Dendritic cell treated with granulocyte-macrophage colony-stimulating factor and Interleukin-4, amounts not matched to agents 40 ng/mL and 50 ng/mL, for 4 days (primary cell): ENCODE data around the gene TGFBR3L.
"Not testable (repeated sequence)": the region's sequence is repeated elsewhere in the genome, so short reads cannot be mapped to it uniquely, and the experiment has no call there.

Experiments
- H3K27ac Mint-ChIP-seq: one replicate; pipeline ENCODE4 v1.8.0; 2022; ENCODE audit warnings: mild to moderate bottlenecking, mixed read lengths
- H3K27me3 Mint-ChIP-seq: one replicate; pipeline ENCODE4 v1.8.0; 2022; ENCODE audit warnings: mild to moderate bottlenecking, mixed read lengths
- H3K36me3 Mint-ChIP-seq: one replicate; pipeline ENCODE4 v1.8.0; 2022; ENCODE audit warnings: low read depth, mixed read lengths
- H3K4me1 Mint-ChIP-seq: one replicate; pipeline ENCODE4 v1.8.0; 2022; ENCODE audit warnings: low read depth, mixed read lengths
- H3K4me3 Mint-ChIP-seq: one replicate; pipeline ENCODE4 v1.8.0; 2022; ENCODE audit warnings: mild to moderate bottlenecking, moderate library complexity, mixed read lengths
- H3K9me3 Mint-ChIP-seq: one replicate; pipeline ENCODE4 v1.8.0; 2022; ENCODE audit warnings: mixed read lengths
- intact Hi-C: fragments of 100-400 bp; cut with micrococcal nuclease; formaldehyde crosslinking; loops from one replicate; pipeline ENCODE4 v1.15.0; 2022

TGFBR3L gene

GRCh38 chr19:7928741-7929701, 14.4 kb downstream of the TGFBR3L start:
- intact Hi-C loops: loop anchor here (10.0 kb wide), 1 partner anchor 244 kb away; the partner anchor contains the start of gene TRAPPC5
- H3K27me3 Mint-ChIP-seq: peaks cover 15% of the 10 kb centered on the region
- H3K9me3 Mint-ChIP-seq: no peaks in the 10 kb centered on the region
- H3K36me3 Mint-ChIP-seq: peaks cover 75% of the 10 kb centered on the region
- H3K27ac Mint-ChIP-seq: peak overlapping the region; percentile 45
- no peak overlapping the region for H3K4me3 Mint-ChIP-seq
- peaks cover 34% of the 10 kb centered on the region for H3K4me1 Mint-ChIP-seq

GRCh38 chr19:7930030-7930429, 15.4 kb downstream of the TGFBR3L start:
- H3K27me3 Mint-ChIP-seq, H3K4me3 Mint-ChIP-seq, H3K9me3 Mint-ChIP-seq, H3K27ac Mint-ChIP-seq, intact Hi-C loops: not testable (repeated sequence)
- peaks cover 24% of the 10 kb centered on the region for H3K4me1 Mint-ChIP-seq
- H3K36me3 Mint-ChIP-seq: peaks cover 85% of the 10 kb centered on the region

- no peak overlapping the region for H3K4me3 Mint-ChIP-seq
- intact Hi-C loops: no loop called here
- H3K27ac Mint-ChIP-seq: no peak overlapping the region
- H3K36me3 Mint-ChIP-seq: peaks cover 93% of the 10 kb centered on the region
- peaks cover 20% of the 10 kb centered on the region for H3K4me1 Mint-ChIP-seq
- peaks cover 4% of the 10 kb centered on the region for H3K27me3 Mint-ChIP-seq
- no peaks in the 10 kb centered on the region for H3K9me3 Mint-ChIP-seq
These were observed 16.1 kb downstream of the TGFBR3L start for GRCh38 chr19:7930765-7931164.

- H3K4me1 Mint-ChIP-seq: peaks cover 16% of the 10 kb centered on the region
- H3K4me3 Mint-ChIP-seq: no peak overlapping the region
- H3K27me3 Mint-ChIP-seq: peaks cover under 1% of the 10 kb centered on the region
- intact Hi-C loops: no loop called here
- H3K36me3 Mint-ChIP-seq: peaks cover 98% of the 10 kb centered on the region
- no peak overlapping the region for H3K27ac Mint-ChIP-seq
- no peaks in the 10 kb centered on the region for H3K9me3 Mint-ChIP-seq
These were observed 16.8 kb downstream of the TGFBR3L start for GRCh38 chr19:7931221-7932061.

- H3K4me3 Mint-ChIP-seq: no peak overlapping the region
These were observed 17.8 kb downstream of the TGFBR3L start for GRCh38 chr19:7932276-7932929.

GRCh38 chr19:7932930-7933300, 18.3 kb downstream of the TGFBR3L start:
- Mint-ChIP-seq H3K4me1 (peaks cover 7% of the 10 kb centered on the region), H3K4me3 (no peak overlapping the region), H3K27ac (no peak overlapping the region), H3K27me3 (no peaks in the 10 kb centered on the region), H3K9me3 (no peaks in the 10 kb centered on the region), H3K36me3 (peaks cover 98% of the 10 kb centered on the region)
- intact Hi-C loops: no loop called here

More at GRCh38 chr19:7932276-7932929, 17.8 kb downstream of the TGFBR3L start:
- intact Hi-C loops: no loop called here
- Mint-ChIP-seq H3K36me3 (peaks cover 98% of the 10 kb centered on the region), H3K9me3 (no peaks in the 10 kb centered on the region), H3K27me3 (no peaks in the 10 kb centered on the region), H3K4me1 (peaks cover 9% of the 10 kb centered on the region), H3K27ac (no peak overlapping the region)

GRCh38 chr19:7933411-7933810, 18.8 kb downstream of the TGFBR3L start:
- Mint-ChIP-seq H3K4me1 (peaks cover 7% of the 10 kb centered on the region), H3K27ac (no peak overlapping the region), H3K36me3 (peaks cover 98% of the 10 kb centered on the region), H3K9me3 (no peaks in the 10 kb centered on the region), H3K4me3 (no peak overlapping the region), H3K27me3 (no peaks in the 10 kb centered on the region)
- intact Hi-C loops: no loop called here

GRCh38 chr19:7933828-7934725, 19.4 kb downstream of the TGFBR3L start:
- Mint-ChIP-seq H3K4me1 (peaks cover 7% of the 10 kb centered on the region), H3K36me3 (peaks cover 100% of the 10 kb centered on the region), H3K9me3 (no peaks in the 10 kb centered on the region), H3K27me3 (no peaks in the 10 kb centered on the region), H3K27ac (no peak overlapping the region), H3K4me3 (no peak overlapping the region)
- intact Hi-C loops: no loop called here

- no peak overlapping the region for H3K27ac Mint-ChIP-seq
- H3K36me3 Mint-ChIP-seq: peaks cover 98% of the 10 kb centered on the region
- peaks cover 7% of the 10 kb centered on the region for H3K4me1 Mint-ChIP-seq
- no peaks in the 10 kb centered on the region for H3K9me3 Mint-ChIP-seq
- no peak overlapping the region for H3K4me3 Mint-ChIP-seq
- intact Hi-C loops: no loop called here
- no peaks in the 10 kb centered on the region for H3K27me3 Mint-ChIP-seq
These were observed 20.1 kb downstream of the TGFBR3L start for GRCh38 chr19:7934766-7935165.

GRCh38 chr19:7940841-7941240, 26.2 kb downstream of the TGFBR3L start:
- H3K4me3 Mint-ChIP-seq: no peak overlapping the region
- H3K9me3 Mint-ChIP-seq: no peaks in the 10 kb centered on the region
- H3K36me3 Mint-ChIP-seq: peaks cover 68% of the 10 kb centered on the region
- H3K27me3 Mint-ChIP-seq: no peaks in the 10 kb centered on the region
- no peak overlapping the region for H3K27ac Mint-ChIP-seq
- peaks cover 38% of the 10 kb centered on the region for H3K4me1 Mint-ChIP-seq
- intact Hi-C loops: no loop called here

- H3K9me3 Mint-ChIP-seq: no peaks in the 10 kb centered on the region
- H3K36me3 Mint-ChIP-seq: peaks cover 56% of the 10 kb centered on the region
- intact Hi-C loops: no loop called here
- peak overlapping the region; percentile 95 for H3K27ac Mint-ChIP-seq
- H3K27me3 Mint-ChIP-seq: no peaks in the 10 kb centered on the region
- peaks cover 38% of the 10 kb centered on the region for H3K4me1 Mint-ChIP-seq
- peak overlapping the region; percentile 5 for H3K4me3 Mint-ChIP-seq
These were observed 27.4 kb downstream of the TGFBR3L start for GRCh38 chr19:7941895-7942596.

GRCh38 chr19:7942981-7943443, 28.4 kb downstream of the TGFBR3L start:
- Mint-ChIP-seq H3K27me3 (no peaks in the 10 kb centered on the region), H3K9me3 (no peaks in the 10 kb centered on the region), H3K4me1 (peaks cover 38% of the 10 kb centered on the region), H3K36me3 (peaks cover 46% of the 10 kb centered on the region), H3K27ac (peak overlapping the region; percentile 95), H3K4me3 (peak overlapping the region; percentile 94)
- intact Hi-C loops: loop anchor here (1.0 kb wide), 1 partner anchor 40 kb away; the partner anchor contains the start of gene MAP2K7
